Osteocyte (in vitro differentiated cells): Measurements from ENCODE around the gene TAF7L. TPM values are rescaled to one million over a fixed set of nuclear protein-coding genes. Genes with fewer than 3 reads are reported as not detected.
A peak's percentile ranks its signal among the peaks of the same experiment; 100 is the strongest.

Source experiments
- DNase-seq: peaks from one replicate; pipeline ENCODE4 v3.0.0; 2021; ENCODE audit warnings: mixed read lengths; ENCODE audit not compliant: unreplicated experiment; ENCODE audit errors: extremely low spot score
- H3K27ac Mint-ChIP-seq: one replicate; pipeline ENCODE4 v1.8.0; 2021; ENCODE audit warnings: mild to moderate bottlenecking, mixed read lengths; ENCODE audit not compliant: unreplicated experiment
- H3K27me3 Mint-ChIP-seq: one replicate; pipeline ENCODE4 v1.8.0; 2021; ENCODE audit warnings: mixed read lengths; ENCODE audit not compliant: unreplicated experiment
- H3K36me3 Mint-ChIP-seq: one replicate; pipeline ENCODE4 v1.8.0; 2021; ENCODE audit warnings: mixed read lengths; ENCODE audit not compliant: unreplicated experiment
- H3K4me1 Mint-ChIP-seq: one replicate; pipeline ENCODE4 v1.8.0; 2021; ENCODE audit warnings: mixed read lengths; ENCODE audit not compliant: unreplicated experiment
- H3K4me3 Mint-ChIP-seq: one replicate; pipeline ENCODE4 v1.8.0; 2021; ENCODE audit warnings: mild to moderate bottlenecking, moderate library complexity, mixed read lengths; ENCODE audit not compliant: unreplicated experiment
- H3K9me3 Mint-ChIP-seq: one replicate; pipeline ENCODE4 v1.8.0; 2021; ENCODE audit warnings: mixed read lengths; ENCODE audit not compliant: unreplicated experiment
- CTCF ChIP-seq: fragments of 200-600 bp; sonication (generic); IDR thresholded peaks from 2 replicates; pipeline ENCODE4 v1.5.0; 2021; ENCODE audit warnings: antibody characterized with exemption, mild to moderate bottlenecking, moderate library complexity
- total RNA-seq: library from RNA; stranded (reverse); gene quantifications from 2 replicates; pipeline ENCODE4 v1.2.1, GENCODE V29; 2021

Gene TAF7L
- total RNA-seq, 1 donor from 2014 or later = not detected

GRCh38 chrX:101287402-101287801 is 3.7 kb downstream of the TAF7L start:
- Mint-ChIP-seq H3K4me3 (no peak overlapping the region), H3K27me3 (no peaks in the 10 kb centered on the region), H3K4me1 (no peaks in the 10 kb centered on the region), H3K9me3 (no peaks in the 10 kb centered on the region), H3K27ac (no peak overlapping the region), H3K36me3 (no peaks in the 10 kb centered on the region)
- TF ChIP-seq CTCF = peak; percentile 64
- DNase-seq = no peak

- H3K36me3 Mint-ChIP-seq = no peaks in the 10 kb centered on the region
- H3K27ac Mint-ChIP-seq = no peak overlapping the region
- H3K27me3 Mint-ChIP-seq = no peaks in the 10 kb centered on the region
- no peaks in the 10 kb centered on the region for H3K4me1 Mint-ChIP-seq
- H3K9me3 Mint-ChIP-seq = peaks cover 4% of the 10 kb centered on the region
- H3K4me3 Mint-ChIP-seq = no peak overlapping the region
- DNase-seq = no peak
- no peak for TF ChIP-seq CTCF
Measured at GRCh38 chrX:101276238-101276637, 14.9 kb downstream of the TAF7L start.

- DNase-seq = no peak
- no peak for TF ChIP-seq CTCF
- Mint-ChIP-seq H3K36me3 (no peaks in the 10 kb centered on the region), H3K4me1 (no peaks in the 10 kb centered on the region), H3K27ac (no peak overlapping the region), H3K27me3 (no peaks in the 10 kb centered on the region), H3K9me3 (peaks cover 8% of the 10 kb centered on the region), H3K4me3 (no peak overlapping the region)
Measured at GRCh38 chrX:101274198-101274597, 16.9 kb downstream of the TAF7L start.

- no peak for DNase-seq
- H3K4me1 Mint-ChIP-seq = no peaks in the 10 kb centered on the region
- no peak for TF ChIP-seq CTCF
- H3K36me3 Mint-ChIP-seq = no peaks in the 10 kb centered on the region
- H3K9me3 Mint-ChIP-seq = peaks cover 3% of the 10 kb centered on the region
- H3K27ac Mint-ChIP-seq = no peak overlapping the region
- H3K4me3 Mint-ChIP-seq = no peak overlapping the region
- H3K27me3 Mint-ChIP-seq = no peaks in the 10 kb centered on the region
Measured at GRCh38 chrX:101265869-101266428, 25.2 kb downstream of the TAF7L start.

GRCh38 chrX:101263766-101264165 is 27.4 kb downstream of the TAF7L start:
- no peak for DNase-seq
- Mint-ChIP-seq H3K4me1 (no peaks in the 10 kb centered on the region), H3K27me3 (no peaks in the 10 kb centered on the region), H3K36me3 (no peaks in the 10 kb centered on the region), H3K4me3 (no peak overlapping the region), H3K27ac (no peak overlapping the region), H3K9me3 (no peaks in the 10 kb centered on the region)
- no peak for TF ChIP-seq CTCF
